ENCODE measurements around the gene VSIG4.

Gene VSIG4

DNA sequence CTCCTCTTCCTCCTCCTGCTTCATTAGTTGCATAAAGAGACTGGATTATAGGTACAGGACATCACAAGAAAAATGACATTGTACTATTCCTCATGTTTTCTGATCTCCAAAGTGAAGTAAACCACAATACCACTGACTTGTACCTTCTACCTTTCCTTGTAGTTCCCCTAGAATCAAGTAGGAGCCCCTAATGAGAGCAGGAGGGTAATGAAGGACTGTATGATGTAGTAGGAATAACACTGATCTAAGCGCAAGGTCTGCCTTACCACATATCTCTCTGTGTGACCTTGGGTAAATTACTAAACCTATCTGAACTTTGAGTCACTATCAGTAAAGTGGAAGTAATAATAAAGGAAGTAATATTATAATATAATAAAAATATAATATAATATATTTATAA is 3.6 kb downstream of the VSIG4 start:
- Histone ChIP-seq H3K14ac (ENCODE audit: low read length) (no peak overlapping the region), H2BK12ac (ENCODE audit: low read length) (no peak overlapping the region), H3K27ac (replicated peaks; ENCODE audit: low read length) (peak overlapping the region; percentile 28), H3K4me1 (ENCODE audit: control insufficient read depth in 2 of 2, insufficient read depth in 1 of 2, low read depth in 1 of 2, low read length in 2 of 2) (no peaks in the 10 kb centered on the region), H4K91ac (ENCODE audit: low read depth, low read length, poor library complexity) (no peak overlapping the region), H2BK15ac (ENCODE audit: low read length) (no peak overlapping the region), H2BK120ac (ENCODE audit: low read depth, low read length) (no peak overlapping the region), H3K27me3 (ENCODE audit: control insufficient read depth in 3 of 3, insufficient read depth in 3 of 3, low read depth in 1 of 3, low read length in 3 of 3) (no peaks in the 10 kb centered on the region), H3K79me1 (ENCODE audit: low read depth, low read length) (no peaks in the 10 kb centered on the region), H3K4me3 (ENCODE audit: low read length in 2 of 2) (no peak overlapping the region), H3K23ac (ENCODE audit: low read depth, low read length, poor library complexity) (no peak overlapping the region), H3K4me2 (ENCODE audit: insufficient read depth, low read length, poor library complexity, severe bottlenecking) (no peak overlapping the region), H3K4ac (ENCODE audit: low read length) (no peak overlapping the region), H2BK5ac (ENCODE audit: low read length) (no peak overlapping the region), H3K18ac (ENCODE audit: low read length) (no peak overlapping the region), H2AFZ (ENCODE audit: low read length) (no peak overlapping the region), H3K36me3 (replicated peaks in 1 of 2; ENCODE audit: control insufficient read depth in 2 of 2, insufficient read depth in 2 of 2, low read length in 2 of 2) (no peaks in the 10 kb centered on the region), H2AK5ac (ENCODE audit: low read depth, low read length) (no peak overlapping the region), H3K9ac (ENCODE audit: low read depth, low read length, poor library complexity) (no peak overlapping the region), H4K8ac (ENCODE audit: low read depth, low read length) (no peak overlapping the region), H3K9me3 (replicated peaks in 1 of 2; ENCODE audit: control insufficient read depth in 2 of 2, insufficient read depth in 1 of 2, low read depth in 1 of 2, low read length in 2 of 2) (no peaks in the 10 kb centered on the region)
- WGBS, 2 donors (ENCODE audit: extremely low coverage in 2 of 2, insufficient read length in 2 of 2, insufficient replicate concordance in 1 of 2), result no CpG with 5 or more reads among the region's 1 CpG
- DNase-seq (ENCODE audit: low spot score), result no peak

DNA sequence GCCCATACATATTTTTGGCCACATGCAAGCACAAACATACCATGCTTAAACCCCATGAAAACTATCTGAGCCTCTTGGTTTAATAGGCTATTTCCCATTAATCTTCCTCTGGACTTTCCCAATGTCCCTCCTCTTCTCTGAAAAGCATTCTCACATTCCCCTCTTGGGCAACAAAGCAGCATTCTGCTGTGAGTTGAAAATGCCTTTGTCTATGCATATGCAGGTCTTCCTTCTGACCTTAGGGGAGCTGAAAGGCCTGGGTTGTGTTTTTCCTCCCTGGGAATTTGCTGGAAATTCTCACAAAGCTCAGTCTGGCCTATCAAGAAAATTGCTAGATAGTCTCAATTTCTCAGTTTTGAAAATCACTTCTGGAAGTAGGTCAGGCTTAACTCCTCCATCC is 4.2 kb downstream of the VSIG4 start:
- Histone ChIP-seq H3K14ac (ENCODE audit: low read length) (no peak overlapping the region), H4K8ac (ENCODE audit: low read depth, low read length) (no peak overlapping the region), H3K9ac (ENCODE audit: low read depth, low read length, poor library complexity) (no peak overlapping the region), H3K4me2 (ENCODE audit: insufficient read depth, low read length, poor library complexity, severe bottlenecking) (no peak overlapping the region), H2BK5ac (ENCODE audit: low read length) (no peak overlapping the region), H3K36me3 (replicated peaks in 1 of 2; ENCODE audit: control insufficient read depth in 2 of 2, insufficient read depth in 2 of 2, low read length in 2 of 2) (no peaks in the 10 kb centered on the region), H3K23ac (ENCODE audit: low read depth, low read length, poor library complexity) (no peak overlapping the region), H3K4me3 (ENCODE audit: low read length in 2 of 2) (no peak overlapping the region), H3K4ac (ENCODE audit: low read length) (no peak overlapping the region), H3K9me3 (replicated peaks in 1 of 2; ENCODE audit: control insufficient read depth in 2 of 2, insufficient read depth in 1 of 2, low read depth in 1 of 2, low read length in 2 of 2) (no peaks in the 10 kb centered on the region), H3K79me1 (ENCODE audit: low read depth, low read length) (no peaks in the 10 kb centered on the region), H2BK120ac (ENCODE audit: low read depth, low read length) (no peak overlapping the region), H4K91ac (ENCODE audit: low read depth, low read length, poor library complexity) (no peak overlapping the region), H3K4me1 (ENCODE audit: control insufficient read depth in 2 of 2, insufficient read depth in 1 of 2, low read depth in 1 of 2, low read length in 2 of 2) (no peaks in the 10 kb centered on the region), H2BK15ac (ENCODE audit: low read length) (no peak overlapping the region), H3K27ac (replicated peaks; ENCODE audit: low read length) (peak overlapping the region; percentile 49), H2AK5ac (ENCODE audit: low read depth, low read length) (no peak overlapping the region), H2BK12ac (ENCODE audit: low read length) (no peak overlapping the region), H3K27me3 (ENCODE audit: control insufficient read depth in 3 of 3, insufficient read depth in 3 of 3, low read depth in 1 of 3, low read length in 3 of 3) (no peaks in the 10 kb centered on the region), H3K18ac (ENCODE audit: low read length) (no peak overlapping the region), H2AFZ (ENCODE audit: low read length) (no peak overlapping the region)
- DNase-seq (ENCODE audit: low spot score), result no peak

DNA sequence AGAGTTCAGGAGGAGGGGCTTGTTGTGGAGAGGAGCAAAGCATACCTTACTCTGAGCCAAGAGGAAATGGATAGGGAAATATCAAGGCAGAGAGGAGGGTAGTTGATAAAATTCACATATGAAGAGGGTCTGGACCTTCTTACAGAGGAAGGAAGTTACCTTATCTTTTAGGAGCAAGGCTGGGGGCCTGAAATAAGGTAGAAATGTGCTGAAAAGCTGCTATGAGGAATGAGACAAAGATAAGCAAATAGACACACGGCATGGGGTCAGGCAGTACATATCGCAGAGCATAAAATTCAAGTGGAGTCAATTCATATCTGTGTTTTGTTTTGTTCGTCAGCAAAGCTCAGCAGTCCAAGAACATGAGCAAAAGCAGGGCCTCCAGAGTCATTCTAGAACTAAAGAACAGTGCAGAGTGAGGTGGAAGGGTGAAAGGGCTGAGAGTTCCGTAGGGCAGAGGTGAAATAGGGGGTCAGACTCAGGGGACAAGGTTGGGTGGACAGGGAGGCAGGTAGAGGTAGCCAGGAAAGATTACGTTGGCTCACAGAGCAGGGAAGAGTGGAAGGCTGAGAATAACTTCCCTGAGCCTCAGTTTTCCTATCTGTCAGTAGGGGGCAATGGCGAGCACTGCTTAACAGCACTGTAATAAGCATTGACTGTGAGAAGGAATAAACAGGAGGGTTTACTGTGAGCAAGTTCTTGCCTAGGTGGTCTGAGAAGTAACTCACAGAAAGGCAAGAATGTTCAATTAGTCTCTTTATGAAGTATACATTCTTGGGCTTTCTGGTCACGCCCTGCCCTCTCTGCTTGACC is 9.2 kb downstream of the VSIG4 start:
- no peak overlapping the region for H3K9ac ChIP-seq (ENCODE audit: low read depth, low read length, poor library complexity)
- H3K36me3 ChIP-seq (replicated peaks in 1 of 2; ENCODE audit: control insufficient read depth in 2 of 2, insufficient read depth in 2 of 2, low read length in 2 of 2), result no peaks in the 10 kb centered on the region
- H3K27ac ChIP-seq (replicated peaks; ENCODE audit: low read length), result no peak overlapping the region
- no peaks in the 10 kb centered on the region for H3K9me3 ChIP-seq (replicated peaks in 1 of 2; ENCODE audit: control insufficient read depth in 2 of 2, insufficient read depth in 1 of 2, low read depth in 1 of 2, low read length in 2 of 2)
- no peak overlapping the region for H3K4ac ChIP-seq (ENCODE audit: low read length)
- no peak overlapping the region for H2BK120ac ChIP-seq (ENCODE audit: low read depth, low read length)
- H3K4me1 ChIP-seq (ENCODE audit: control insufficient read depth in 2 of 2, insufficient read depth in 1 of 2, low read depth in 1 of 2, low read length in 2 of 2), result no peaks in the 10 kb centered on the region
- H2BK15ac ChIP-seq (ENCODE audit: low read length), result no peak overlapping the region
- H2BK5ac ChIP-seq (ENCODE audit: low read length), result no peak overlapping the region
- no peak overlapping the region for H3K4me2 ChIP-seq (ENCODE audit: insufficient read depth, low read length, poor library complexity, severe bottlenecking)
- WGBS, 2 donors (ENCODE audit: extremely low coverage in 2 of 2, insufficient read length in 2 of 2, insufficient replicate concordance in 1 of 2), result no CpG with 5 or more reads among the region's 7 CpGs
- H3K79me1 ChIP-seq (ENCODE audit: low read depth, low read length), result no peaks in the 10 kb centered on the region
- DNase-seq (ENCODE audit: low spot score), result peak; percentile 5
- no peak overlapping the region for H2AK5ac ChIP-seq (ENCODE audit: low read depth, low read length)
- H2AFZ ChIP-seq (ENCODE audit: low read length), result no peak overlapping the region
- no peaks in the 10 kb centered on the region for H3K27me3 ChIP-seq (ENCODE audit: control insufficient read depth in 3 of 3, insufficient read depth in 3 of 3, low read depth in 1 of 3, low read length in 3 of 3)
- no peak overlapping the region for H3K23ac ChIP-seq (ENCODE audit: low read depth, low read length, poor library complexity)
- H4K8ac ChIP-seq (ENCODE audit: low read depth, low read length), result no peak overlapping the region
- no peak overlapping the region for H2BK12ac ChIP-seq (ENCODE audit: low read length)
- H3K18ac ChIP-seq (ENCODE audit: low read length), result no peak overlapping the region
- no peak overlapping the region for H4K91ac ChIP-seq (ENCODE audit: low read depth, low read length, poor library complexity)
- H3K4me3 ChIP-seq (ENCODE audit: low read length in 2 of 2), result no peak overlapping the region
- no peak overlapping the region for H3K14ac ChIP-seq (ENCODE audit: low read length)

DNA sequence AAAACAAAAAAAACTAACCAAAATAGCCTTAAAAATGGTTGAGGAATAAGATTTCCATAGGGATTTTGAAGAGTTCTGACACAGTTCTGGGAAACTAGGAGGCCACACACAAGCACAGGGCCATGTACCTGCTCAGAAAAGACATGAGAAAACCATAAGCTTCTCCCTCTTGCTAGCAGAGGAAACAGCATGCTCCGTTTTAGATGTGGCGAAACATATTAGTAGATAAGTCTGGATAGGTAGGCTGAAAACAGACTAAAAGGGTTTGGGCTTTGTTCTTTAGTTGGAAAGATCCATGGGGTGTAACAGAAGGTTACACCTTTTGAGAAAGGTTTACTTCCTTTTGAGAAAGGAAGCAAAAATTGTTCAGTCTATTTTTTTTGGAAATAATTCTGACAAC is 10.9 kb downstream of the VSIG4 start:
- H3K4me3 ChIP-seq (ENCODE audit: low read length in 2 of 2), result no peak overlapping the region

More for the DNA sequence above, 10.9 kb downstream of the VSIG4 start:
- no peak for DNase-seq (ENCODE audit: low spot score)
- Histone ChIP-seq H3K9me3 (replicated peaks in 1 of 2; ENCODE audit: control insufficient read depth in 2 of 2, insufficient read depth in 1 of 2, low read depth in 1 of 2, low read length in 2 of 2) (no peaks in the 10 kb centered on the region), H2BK5ac (ENCODE audit: low read length) (no peak overlapping the region), H2BK12ac (ENCODE audit: low read length) (no peak overlapping the region), H4K8ac (ENCODE audit: low read depth, low read length) (no peak overlapping the region), H3K4ac (ENCODE audit: low read length) (no peak overlapping the region), H3K4me2 (ENCODE audit: insufficient read depth, low read length, poor library complexity, severe bottlenecking) (no peak overlapping the region), H3K9ac (ENCODE audit: low read depth, low read length, poor library complexity) (no peak overlapping the region), H3K27ac (replicated peaks; ENCODE audit: low read length) (no peak overlapping the region), H2AK5ac (ENCODE audit: low read depth, low read length) (no peak overlapping the region), H3K27me3 (ENCODE audit: control insufficient read depth in 3 of 3, insufficient read depth in 3 of 3, low read depth in 1 of 3, low read length in 3 of 3) (no peaks in the 10 kb centered on the region), H4K91ac (ENCODE audit: low read depth, low read length, poor library complexity) (no peak overlapping the region), H3K18ac (ENCODE audit: low read length) (no peak overlapping the region), H3K14ac (ENCODE audit: low read length) (no peak overlapping the region), H2AFZ (ENCODE audit: low read length) (no peak overlapping the region), H3K36me3 (replicated peaks in 1 of 2; ENCODE audit: control insufficient read depth in 2 of 2, insufficient read depth in 2 of 2, low read length in 2 of 2) (no peaks in the 10 kb centered on the region), H3K23ac (ENCODE audit: low read depth, low read length, poor library complexity) (no peak overlapping the region), H3K4me1 (ENCODE audit: control insufficient read depth in 2 of 2, insufficient read depth in 1 of 2, low read depth in 1 of 2, low read length in 2 of 2) (no peaks in the 10 kb centered on the region), H2BK120ac (ENCODE audit: low read depth, low read length) (no peak overlapping the region), H3K79me1 (ENCODE audit: low read depth, low read length) (no peaks in the 10 kb centered on the region), H2BK15ac (ENCODE audit: low read length) (no peak overlapping the region)
- no CpG with 5 or more reads among the region's 2 CpGs for WGBS, 2 donors (ENCODE audit: extremely low coverage in 2 of 2, insufficient read length in 2 of 2, insufficient replicate concordance in 1 of 2)

Data from neuronal stem cell (in vitro differentiated cells).